HAP-1 (cell line): ENCODE measurements around the gene DEDD2.

Experiments
- DNase-seq, 2 experiments: peaks; one replicate each; pipeline ENCODE4 v3.0.0-alpha.2; 2016 to 2020; ENCODE audit warnings: low spot score in 2 of 2
- H3K27me3 ChIP-seq: fragments of 250-450 bp; sonication (Bioruptor Pico); 2 replicates; pipeline ENCODE4 v1.5.1; 2020; ENCODE audit warnings: low read depth, mild to moderate bottlenecking, moderate library complexity
- H3K36me3 ChIP-seq: fragments of 250-450 bp; sonication (Bioruptor Pico); replicated peaks from 2 replicates; pipeline ENCODE4 v1.5.1; 2020; ENCODE audit warnings: mild to moderate bottlenecking
- H3K4me1 ChIP-seq: fragments of 250-450 bp; sonication (Bioruptor Pico); 2 replicates; pipeline ENCODE4 v1.5.1; 2020; ENCODE audit warnings: mild to moderate bottlenecking
- H3K4me3 ChIP-seq: fragments of 250-450 bp; sonication (Bioruptor Pico); 2 replicates; pipeline ENCODE4 v1.5.1; 2020; ENCODE audit warnings: mild to moderate bottlenecking, moderate library complexity
- H3K9me3 ChIP-seq: fragments of 250-450 bp; sonication (Bioruptor Pico); 2 replicates; pipeline ENCODE4 v1.5.1; 2020; ENCODE audit warnings: mild to moderate bottlenecking, moderate library complexity
- in situ Hi-C: fragments of 300-500 bp; cut with MboI; formaldehyde crosslinking; loops from 3 replicates; pipeline ENCODE4 v1.14.3; 2020; ENCODE audit warnings: low sequenced_read_pairs, inconsistent platforms, mixed read lengths

Gene DEDD2

GRCh38 chr19:42151782-42152684 lies 65.4 kb downstream of the DEDD2 start:
- H3K27me3 ChIP-seq: peaks cover 33% of the 10 kb centered on the region
- H3K36me3 ChIP-seq: no peaks in the 10 kb centered on the region
- no peaks in the 10 kb centered on the region for H3K9me3 ChIP-seq
- no peaks in the 10 kb centered on the region for H3K4me1 ChIP-seq
- no peak overlapping the region for H3K4me3 ChIP-seq
- DNase-seq: no peak
- in situ Hi-C loops: no loop called here

- Histone ChIP-seq H3K36me3 (no peaks in the 10 kb centered on the region), H3K4me1 (no peaks in the 10 kb centered on the region), H3K4me3 (no peak overlapping the region), H3K9me3 (no peaks in the 10 kb centered on the region), H3K27me3 (peaks cover 37% of the 10 kb centered on the region)
- in situ Hi-C loops: no loop called here
- DNase-seq: no peak
Observed at GRCh38 chr19:42150911-42151361, 66.5 kb downstream of the DEDD2 start.

- Histone ChIP-seq H3K36me3 (no peaks in the 10 kb centered on the region), H3K4me1 (no peaks in the 10 kb centered on the region), H3K27me3 (peaks cover 35% of the 10 kb centered on the region), H3K4me3 (no peak overlapping the region), H3K9me3 (no peaks in the 10 kb centered on the region)
- in situ Hi-C loops: no loop called here
- DNase-seq: no peak
Observed at GRCh38 chr19:42150364-42150763, 67.1 kb downstream of the DEDD2 start.

- Histone ChIP-seq H3K27me3 (peaks cover 30% of the 10 kb centered on the region), H3K36me3 (no peaks in the 10 kb centered on the region), H3K9me3 (no peaks in the 10 kb centered on the region), H3K4me1 (no peaks in the 10 kb centered on the region), H3K4me3 (no peak overlapping the region)
- in situ Hi-C loops: no loop called here
- no peak for DNase-seq
Observed at GRCh38 chr19:42149447-42150202, 67.9 kb downstream of the DEDD2 start.
